ENCODE data around the gene TDRD15.

TDRD15 gene

DNA sequence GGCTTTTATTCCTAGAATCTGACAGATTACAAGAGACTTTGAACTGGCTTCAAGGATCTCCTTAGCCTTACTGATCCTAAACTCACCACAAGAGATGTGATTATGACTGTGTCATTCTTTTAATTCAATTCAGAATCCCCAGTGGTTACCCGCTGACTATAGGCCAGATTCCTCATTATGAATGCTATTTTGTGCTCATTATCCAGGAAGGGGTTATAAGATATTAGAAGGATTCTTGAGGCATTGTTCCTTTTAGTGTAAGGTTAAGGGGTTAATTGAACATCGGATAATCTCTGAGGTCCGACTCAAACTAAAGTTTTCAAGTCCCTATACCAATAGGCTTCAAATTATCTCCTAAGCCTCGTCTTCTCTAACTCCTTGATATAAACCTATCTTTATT is 39.4 kb upstream of the TDRD15 start:
- H3K9ac ChIP-seq (ENCODE audit: low read length) = no peak overlapping the region
- H3K4me3 ChIP-seq (ENCODE audit: low read length) = no peak overlapping the region
- no peaks in the 10 kb centered on the region for H3K9me2 ChIP-seq (replicated peaks; ENCODE audit: insufficient read depth, low read length)
- no peaks in the 10 kb centered on the region for H4K20me1 ChIP-seq (ENCODE audit: insufficient read depth, low read length)
- H3K27ac ChIP-seq (ENCODE audit: low read length) = no peak overlapping the region
- TF ChIP-seq, protein P1, sequence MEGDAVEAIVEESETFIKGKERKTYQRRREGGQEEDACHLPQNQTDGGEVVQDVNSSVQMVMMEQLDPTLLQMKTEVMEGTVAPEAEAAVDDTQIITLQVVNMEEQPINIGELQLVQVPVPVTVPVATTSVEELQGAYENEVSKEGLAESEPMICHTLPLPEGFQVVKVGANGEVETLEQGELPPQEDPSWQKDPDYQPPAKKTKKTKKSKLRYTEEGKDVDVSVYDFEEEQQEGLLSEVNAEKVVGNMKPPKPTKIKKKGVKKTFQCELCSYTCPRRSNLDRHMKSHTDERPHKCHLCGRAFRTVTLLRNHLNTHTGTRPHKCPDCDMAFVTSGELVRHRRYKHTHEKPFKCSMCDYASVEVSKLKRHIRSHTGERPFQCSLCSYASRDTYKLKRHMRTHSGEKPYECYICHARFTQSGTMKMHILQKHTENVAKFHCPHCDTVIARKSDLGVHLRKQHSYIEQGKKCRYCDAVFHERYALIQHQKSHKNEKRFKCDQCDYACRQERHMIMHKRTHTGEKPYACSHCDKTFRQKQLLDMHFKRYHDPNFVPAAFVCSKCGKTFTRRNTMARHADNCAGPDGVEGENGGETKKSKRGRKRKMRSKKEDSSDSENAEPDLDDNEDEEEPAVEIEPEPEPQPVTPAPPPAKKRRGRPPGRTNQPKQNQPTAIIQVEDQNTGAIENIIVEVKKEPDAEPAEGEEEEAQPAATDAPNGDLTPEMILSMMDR (IDR thresholded peaks at IDR 0.05; ENCODE audit: low read length) = no peak
- TF ChIP-seq EZH2phosphoT487 (IDR thresholded peaks at IDR 0.05; ENCODE audit: low read length) = no peak
- no peak for TF ChIP-seq EZH2 (optimal IDR thresholded peaks at IDR 0.05; ENCODE audit: low read depth, low read length)
- H3K27me3 ChIP-seq (replicated peaks; ENCODE audit: insufficient read depth, low read length) = no peaks in the 10 kb centered on the region
- H3K4me1 ChIP-seq (ENCODE audit: low read length) = no peaks in the 10 kb centered on the region
- no peak overlapping the region for H3K4me2 ChIP-seq (ENCODE audit: low read depth, low read length)
- no peak overlapping the region for H2AFZ ChIP-seq (ENCODE audit: low read length)
- H3K9me3 ChIP-seq (replicated peaks; ENCODE audit: insufficient read depth, low read length) = no peaks in the 10 kb centered on the region
- no peak for DNase-seq
- no peaks in the 10 kb centered on the region for H3F3A ChIP-seq (ENCODE audit: insufficient read depth, low read length)
- H3K36me3 ChIP-seq (replicated peaks; ENCODE audit: insufficient read depth, low read length) = no peaks in the 10 kb centered on the region
- H3K79me2 ChIP-seq (ENCODE audit: low read length) = no peaks in the 10 kb centered on the region

DNA sequence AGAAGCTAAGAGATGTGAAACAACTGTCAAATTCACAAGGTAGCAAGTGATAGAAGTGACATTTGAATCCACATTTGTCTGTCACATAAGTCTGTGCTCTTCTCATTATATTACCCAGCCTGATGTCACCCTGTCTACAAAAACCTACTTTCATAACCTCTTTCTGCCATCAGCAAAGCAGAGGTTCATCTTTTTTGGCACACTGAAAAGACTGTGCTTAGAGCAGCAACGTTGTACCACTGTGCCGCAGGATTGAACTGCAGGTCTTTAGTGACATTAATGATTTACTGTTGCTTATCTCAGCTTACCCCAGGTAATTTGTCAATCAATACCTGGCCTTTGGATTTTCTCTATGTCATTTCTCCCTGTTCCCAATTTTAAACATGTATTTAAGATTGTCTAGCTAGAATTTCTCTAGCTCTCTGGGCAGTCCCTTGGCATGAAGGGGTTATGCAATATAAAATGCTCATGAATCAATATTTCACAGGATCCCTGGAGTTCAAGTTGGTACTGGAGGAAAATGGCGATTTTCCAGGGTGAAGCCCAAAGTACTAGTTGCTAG is 31.4 kb upstream of the TDRD15 start:
- Histone ChIP-seq H3K27ac (ENCODE audit: low read length) (no peak overlapping the region), H3F3A (ENCODE audit: insufficient read depth, low read length) (no peaks in the 10 kb centered on the region), H3K4me3 (ENCODE audit: low read length) (no peak overlapping the region), H3K9me3 (replicated peaks; ENCODE audit: insufficient read depth, low read length) (no peaks in the 10 kb centered on the region), H3K9me2 (replicated peaks; ENCODE audit: insufficient read depth, low read length) (no peaks in the 10 kb centered on the region), H3K79me2 (ENCODE audit: low read length) (no peaks in the 10 kb centered on the region), H3K4me2 (ENCODE audit: low read depth, low read length) (no peak overlapping the region), H3K27me3 (replicated peaks; ENCODE audit: insufficient read depth, low read length) (no peaks in the 10 kb centered on the region), H4K20me1 (ENCODE audit: insufficient read depth, low read length) (no peaks in the 10 kb centered on the region), H3K36me3 (replicated peaks; ENCODE audit: insufficient read depth, low read length) (no peaks in the 10 kb centered on the region), H3K9ac (ENCODE audit: low read length) (no peak overlapping the region), H2AFZ (ENCODE audit: low read length) (no peak overlapping the region), H3K4me1 (ENCODE audit: low read length) (peaks cover 5% of the 10 kb centered on the region; the same call in 1 of the 2 replicates)
- DNase-seq = no peak
- TF ChIP-seq EZH2phosphoT487 (IDR thresholded peaks at IDR 0.05; ENCODE audit: low read length) (no peak), EZH2 (optimal IDR thresholded peaks at IDR 0.05; ENCODE audit: low read depth, low read length) (no peak)
- TF ChIP-seq, protein P1 (IDR thresholded peaks at IDR 0.05; ENCODE audit: low read length) = no peak

GRCh38 chr2:21095178-21095577 is 28.6 kb upstream of the TDRD15 start:
- no peak overlapping the region for H3K4me2 ChIP-seq (ENCODE audit: low read depth, low read length)
- no peaks in the 10 kb centered on the region for H3K27me3 ChIP-seq (replicated peaks; ENCODE audit: insufficient read depth, low read length)
- peaks cover 5% of the 10 kb centered on the region; the same call in 1 of the 2 replicates for H3K4me1 ChIP-seq (ENCODE audit: low read length)
- TF ChIP-seq, protein P1 (IDR thresholded peaks at IDR 0.05; ENCODE audit: low read length) = no peak
- TF ChIP-seq EZH2 (optimal IDR thresholded peaks at IDR 0.05; ENCODE audit: low read depth, low read length) (no peak), EZH2phosphoT487 (IDR thresholded peaks at IDR 0.05; ENCODE audit: low read length) (no peak)
- H3K9me2 ChIP-seq (replicated peaks; ENCODE audit: insufficient read depth, low read length) = no peaks in the 10 kb centered on the region
- no peaks in the 10 kb centered on the region for H4K20me1 ChIP-seq (ENCODE audit: insufficient read depth, low read length)
- H3K27ac ChIP-seq (ENCODE audit: low read length) = no peak overlapping the region
- no peaks in the 10 kb centered on the region for H3K79me2 ChIP-seq (ENCODE audit: low read length)
- H3K4me3 ChIP-seq (ENCODE audit: low read length) = no peak overlapping the region
- H3F3A ChIP-seq (ENCODE audit: insufficient read depth, low read length) = no peaks in the 10 kb centered on the region
- H2AFZ ChIP-seq (ENCODE audit: low read length) = no peak overlapping the region
- DNase-seq = no peak
- H3K36me3 ChIP-seq (replicated peaks; ENCODE audit: insufficient read depth, low read length) = no peaks in the 10 kb centered on the region
- no peaks in the 10 kb centered on the region for H3K9me3 ChIP-seq (replicated peaks; ENCODE audit: insufficient read depth, low read length)
- no peak overlapping the region for H3K9ac ChIP-seq (ENCODE audit: low read length)
